Measurements from ENCODE around the gene ETNK2.

ETNK2 gene

DNA sequence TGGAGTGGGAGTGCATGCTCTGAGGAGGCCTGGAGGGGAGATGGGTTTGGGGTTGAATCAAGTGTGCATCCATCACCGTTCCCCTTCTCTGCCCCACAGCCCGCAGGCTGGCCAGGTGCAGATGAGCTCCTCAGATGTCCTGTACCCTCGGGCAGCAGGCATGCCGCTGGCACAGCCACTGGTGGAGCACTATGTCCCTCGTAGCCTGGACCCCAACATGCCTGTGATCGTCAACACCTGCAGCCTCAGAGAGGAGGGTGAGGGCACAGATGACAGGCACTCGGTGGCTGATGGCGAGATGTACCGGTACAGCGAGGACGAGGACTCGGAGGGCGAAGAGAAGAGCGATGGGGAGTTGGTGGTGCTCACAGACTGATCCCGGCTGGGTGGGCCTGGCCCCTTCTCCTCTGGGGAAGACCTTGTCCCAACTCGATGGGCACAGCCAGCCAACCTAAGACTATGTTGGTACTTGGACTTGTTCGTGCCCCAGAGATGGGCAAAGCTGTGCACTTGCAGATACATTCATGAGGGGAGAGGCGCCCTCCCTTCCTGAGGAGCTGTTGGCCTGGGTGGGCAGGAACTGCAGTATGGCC is 26.0 kb downstream of the ETNK2 start:
- DNase-seq (ENCODE audit: low read depth), result no peak
- no peak overlapping the region for H3K4me3 ChIP-seq (ENCODE audit: low read depth, low read length)
- no peak for TF ChIP-seq CTCF (conservative IDR thresholded peaks at IDR 0.05; ENCODE audit: low read depth, low read length)

DNA sequence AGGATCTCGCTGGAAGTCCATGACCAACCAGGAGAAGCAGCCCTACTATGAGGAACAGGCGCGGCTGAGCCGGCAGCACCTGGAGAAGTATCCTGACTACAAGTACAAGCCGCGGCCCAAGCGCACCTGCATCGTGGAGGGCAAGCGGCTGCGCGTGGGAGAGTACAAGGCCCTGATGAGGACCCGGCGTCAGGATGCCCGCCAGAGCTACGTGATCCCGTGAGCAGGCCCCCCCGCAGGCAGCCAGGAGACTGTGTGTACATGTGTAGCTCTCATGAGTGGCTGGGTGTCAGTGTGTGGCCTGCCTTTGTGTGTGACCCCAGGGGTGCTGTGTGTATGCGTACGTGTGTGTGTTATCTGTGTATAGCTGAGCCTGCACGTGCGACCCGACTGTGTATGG is 27.2 kb downstream of the ETNK2 start:
- no peak overlapping the region for H3K4me3 ChIP-seq (ENCODE audit: low read depth, low read length)
- TF ChIP-seq CTCF (conservative IDR thresholded peaks at IDR 0.05; ENCODE audit: low read depth, low read length), result no peak
- no peak for DNase-seq (ENCODE audit: low read depth)

- DNase-seq (ENCODE audit: low read depth), result peak; percentile 50
- peak; percentile 72 for TF ChIP-seq CTCF (conservative IDR thresholded peaks at IDR 0.05; ENCODE audit: low read depth, low read length)
- no peak overlapping the region for H3K4me3 ChIP-seq (ENCODE audit: low read depth, low read length)
These were observed 28.5 kb downstream of the ETNK2 start for GRCh38 chr1:204123376-204123775.

GRCh38 chr1:204121840-204122555 is 29.8 kb downstream of the ETNK2 start:
- no peak for DNase-seq (ENCODE audit: low read depth)
- no peak for TF ChIP-seq CTCF (conservative IDR thresholded peaks at IDR 0.05; ENCODE audit: low read depth, low read length)
- H3K4me3 ChIP-seq (ENCODE audit: low read depth, low read length), result no peak overlapping the region

- DNase-seq (ENCODE audit: low read depth), result no peak
- TF ChIP-seq CTCF (conservative IDR thresholded peaks at IDR 0.05; ENCODE audit: low read depth, low read length), result no peak
- H3K4me3 ChIP-seq (ENCODE audit: low read depth, low read length), result no peak overlapping the region
These were observed 35.3 kb downstream of the ETNK2 start for GRCh38 chr1:204116539-204116938.

GRCh38 chr1:204115116-204115515 is 36.7 kb downstream of the ETNK2 start:
- DNase-seq (ENCODE audit: low read depth), result no peak
- no peak for TF ChIP-seq CTCF (conservative IDR thresholded peaks at IDR 0.05; ENCODE audit: low read depth, low read length)
- H3K4me3 ChIP-seq (ENCODE audit: low read depth, low read length), result no peak overlapping the region

GRCh38 chr1:204114606-204115005 is 37.2 kb downstream of the ETNK2 start:
- no peak overlapping the region for H3K4me3 ChIP-seq (ENCODE audit: low read depth, low read length)
- TF ChIP-seq CTCF (conservative IDR thresholded peaks at IDR 0.05; ENCODE audit: low read depth, low read length), result no peak
- no peak for DNase-seq (ENCODE audit: low read depth)

Data from choroid plexus epithelial cell (primary cell).